GM12875 (cell line): Measurements from ENCODE around the gene CCDC33.

ENCODE experiments used
- H3K4me3 ChIP-seq: one replicate; pipeline ENCODE4 v1.5.1; 2011; ENCODE audit warnings: low read depth, low read length, control low read depth
- CTCF ChIP-seq: IDR thresholded peaks from 2 replicates; pipeline ENCODE4 v1.5.1; 2011; ENCODE audit warnings: low read depth, mild to moderate bottlenecking, control low read depth, inconsistent platforms, low read length, moderate library complexity, borderline replicate concordance; ENCODE audit not compliant: insufficient read depth

CCDC33 gene

GRCh38 chr15:74312445-74313007 lies 76.4 kb downstream of the CCDC33 start:
- no peak overlapping the region for H3K4me3 ChIP-seq
- no peak for TF ChIP-seq CTCF

GRCh38 chr15:74313889-74314288 lies 77.8 kb downstream of the CCDC33 start:
- no peak for TF ChIP-seq CTCF

GRCh38 chr15:74314795-74315438 lies 78.8 kb downstream of the CCDC33 start:
- H3K4me3 ChIP-seq = no peak overlapping the region
- no peak for TF ChIP-seq CTCF

More at GRCh38 chr15:74313889-74314288, 77.8 kb downstream of the CCDC33 start:
- no peak overlapping the region for H3K4me3 ChIP-seq

GRCh38 chr15:74315626-74316025 lies 79.5 kb downstream of the CCDC33 start:
- TF ChIP-seq CTCF = no peak
- no peak overlapping the region for H3K4me3 ChIP-seq

GRCh38 chr15:74316141-74316540 lies 80.0 kb downstream of the CCDC33 start:
- TF ChIP-seq CTCF = no peak
- no peak overlapping the region for H3K4me3 ChIP-seq

GRCh38 chr15:74317820-74318375 lies 81.8 kb downstream of the CCDC33 start:
- no peak overlapping the region for H3K4me3 ChIP-seq
- TF ChIP-seq CTCF = no peak

- H3K4me3 ChIP-seq = no peak overlapping the region
- no peak for TF ChIP-seq CTCF
These were observed 82.4 kb downstream of the CCDC33 start for GRCh38 chr15:74318376-74319137.
